Sigmoid colon (tissue), 7 donors: ENCODE results near the gene ZNHIT2. TPM values are rescaled to one million over a fixed set of nuclear protein-coding genes. Genes with fewer than 3 reads are reported as not detected.
"Not testable (repeated sequence)": the region's sequence is repeated elsewhere in the genome, so short reads cannot be mapped to it uniquely, and the experiment has no call there.

ENCODE experiments used
- DNase-seq: peaks from one replicate; pipeline ENCODE4 v3.0.0-alpha.2; 2019
- H3K27ac ChIP-seq, 4 donors: fragments of 200-600 bp; sonication (generic); one replicate each; pipeline ENCODE4 v1.5.1; 2016 to 2019; ENCODE audit warnings: mild to moderate bottlenecking in 1 of 4
- H3K27me3 ChIP-seq, 3 donors: fragments of 200-600 bp; sonication (generic); one replicate each; pipeline ENCODE4 v1.5.1; 2019; ENCODE audit warnings: mild to moderate bottlenecking in 1 of 3
- H3K36me3 ChIP-seq, 4 donors: fragments of 200-600 bp; sonication (generic); one replicate each; pipeline ENCODE4 v1.5.1; 2016 to 2019
- H3K4me1 ChIP-seq, 4 donors: fragments of 200-600 bp; sonication (generic); one replicate each; pipeline ENCODE4 v1.5.1; 2017 to 2019
- H3K4me3 ChIP-seq, 4 donors: fragments of 200-600 bp; sonication (generic); one replicate each; pipeline ENCODE4 v1.5.1; 2017 to 2019; ENCODE audit warnings: mild to moderate bottlenecking in 2 of 4, moderate library complexity in 1 of 4
- H3K9me3 ChIP-seq, 4 donors: fragments of 200-600 bp in 3 of 4; sonication (generic) in 3 of 4; one replicate each; pipeline versions ENCODE4 v1.5.1 to v1.6.1; 2013 to 2019
- CTCF ChIP-seq, 4 experiments: fragments of 450-650 bp in 3 of 4; fragments of 200-600 bp in 1 of 4; IDR thresholded peaks; one replicate each; pipeline ENCODE4 v1.5.1; 2016 to 2019; ENCODE audit warnings: antibody characterized with exemption in 4 of 4, mild to moderate bottlenecking in 3 of 4, moderate library complexity in 2 of 4
- EP300 ChIP-seq, 4 donors: sonication (generic); formaldehyde crosslinking; IDR thresholded peaks; one replicate each; pipeline ENCODE4 v1.6.1; 2017; ENCODE audit warnings: antibody characterized with exemption in 4 of 4
- POLR2A ChIP-seq, 2 donors: fragments of 450-650 bp; IDR thresholded peaks; one replicate each; pipeline ENCODE4 v1.6.1; 2016; ENCODE audit warnings: antibody characterized with exemption in 2 of 2, mild to moderate bottlenecking in 2 of 2, moderate library complexity in 2 of 2
- POLR2AphosphoS5 ChIP-seq, 4 donors: sonication (generic); formaldehyde crosslinking; IDR thresholded peaks; one replicate each; pipeline ENCODE4 v1.6.1; 2017; ENCODE audit warnings: antibody characterized with exemption in 4 of 4
- WGBS, 2 donors: extraction: QIAGEN DNeasy Blood & Tissue Kit; methylation state at CpG; one replicate each; pipeline ENCODE4 v1.1.7; 2013; 5-methylcytosine and 5-hydroxymethylcytosine counted together
- intact Hi-C: fragments of 100-400 bp; cut with DNase I; formaldehyde crosslinking; loops from one replicate; pipeline ENCODE4 v1.15.1; 2023
- polyA plus RNA-seq, 3 donors: library from polyadenylated mRNA; stranded (reverse); fragments of 200-250 nt; gene quantifications; one replicate each; pipeline ENCODE4 v1.2.3, GENCODE V29; 2013
- total RNA-seq, 4 donors: library from RNA; depleted of rRNA; stranded (reverse); fragments of >200 nt; gene quantifications; one replicate each; pipeline ENCODE4 v1.1.0, GENCODE V29; 2016
- donor health status: healthy with polysubstance abuse.
- donor health status: Bipolar disorder and iron deficiency.
- donor health status: healthy.

ZNHIT2 gene
- total and polyA plus RNA-seq, 7 donors, result 8.3 to 16.3 (median 13.6) TPM

- Histone ChIP-seq H3K27ac (peak overlapping the region in 1 of 4 donors; percentile 27), H3K9me3 (no peaks in the 10 kb centered on the region), H3K4me3 (no peak overlapping the region), H3K4me1 (peaks cover 0 to 13% (median 4%) of the 10 kb centered on the region in 4 donors), H3K36me3 (no peaks in the 10 kb centered on the region), H3K27me3 (no peaks in the 10 kb centered on the region)
- TF ChIP-seq POLR2A (IDR thresholded peaks at IDR 0.05) (no peak), EP300 (IDR thresholded peaks at IDR 0.05) (no peak), POLR2AphosphoS5 (IDR thresholded peaks at IDR 0.05) (no peak), CTCF (IDR thresholded peaks at IDR 0.05) (no peak)
- intact Hi-C loops, result no loop called here
- no peak for DNase-seq
- WGBS, 2 donors, result 63 to 68% methylated on average over 2 of the region's 2 CpGs
Measured at GRCh38 chr11:65152122-65152521, 34.6 kb upstream of the ZNHIT2 start.

- peak overlapping the region in 3 of 4 donors; percentile 7 to 65 (median 28) for H3K27ac ChIP-seq
- no peak overlapping the region for H3K4me3 ChIP-seq
- H3K9me3 ChIP-seq, result no peaks in the 10 kb centered on the region
- H3K4me1 ChIP-seq, result peaks cover 0 to 13% (median 4%) of the 10 kb centered on the region in 4 donors
- no peak for DNase-seq
- TF ChIP-seq POLR2A (IDR thresholded peaks at IDR 0.05) (no peak), EP300 (IDR thresholded peaks at IDR 0.05) (no peak), POLR2AphosphoS5 (IDR thresholded peaks at IDR 0.05) (no peak), CTCF (IDR thresholded peaks at IDR 0.05) (no peak)
- peaks cover 0 to 4% (median 0%) of the 10 kb centered on the region in 3 donors for H3K27me3 ChIP-seq
- 64 to 75% methylated on average over 3 of the region's 3 CpGs for WGBS, 2 donors
- H3K36me3 ChIP-seq, result no peaks in the 10 kb centered on the region
- intact Hi-C loops, result no loop called here
Measured at GRCh38 chr11:65151331-65151899, 33.9 kb upstream of the ZNHIT2 start.

GRCh38 chr11:65150509-65151299 lies 33.2 kb upstream of the ZNHIT2 start:
- WGBS, 2 donors, result 17 to 29% methylated on average over 12 of the region's 12 CpGs
- H3K27me3 ChIP-seq, result peaks cover 0 to 4% (median 0%) of the 10 kb centered on the region in 3 donors
- H3K36me3 ChIP-seq, result no peaks in the 10 kb centered on the region
- H3K4me1 ChIP-seq, result peaks cover 0 to 13% (median 4%) of the 10 kb centered on the region in 4 donors
- H3K9me3 ChIP-seq, result no peaks in the 10 kb centered on the region
- DNase-seq, result peak; percentile 90
- TF ChIP-seq POLR2A (IDR thresholded peaks at IDR 0.05), result no peak
- TF ChIP-seq POLR2AphosphoS5 (IDR thresholded peaks at IDR 0.05), result no peak
- no peak for TF ChIP-seq CTCF (IDR thresholded peaks at IDR 0.05)
- TF ChIP-seq EP300 (IDR thresholded peaks at IDR 0.05), result no peak
- no peak overlapping the region for H3K4me3 ChIP-seq
- intact Hi-C loops, result no loop called here
- H3K27ac ChIP-seq, result peak overlapping the region; percentile 7 to 65 (median 40)

GRCh38 chr11:65150131-65150508 lies 32.6 kb upstream of the ZNHIT2 start:
- H3K9me3 ChIP-seq, H3K36me3 ChIP-seq, H3K27me3 ChIP-seq, DNase-seq, intact Hi-C loops, H3K4me3 ChIP-seq: not testable (repeated sequence)
- 77 to 84% methylated on average over 10 of the region's 10 CpGs for WGBS, 2 donors
- Histone ChIP-seq H3K4me1 (peaks cover 0 to 13% (median 4%) of the 10 kb centered on the region in 4 donors), H3K27ac (peak overlapping the region in 3 of 4 donors; percentile 28 to 65 (median 51))

- no peak overlapping the region for H3K27ac ChIP-seq
- 89 to 91% methylated on average over 5 of the region's 5 CpGs for WGBS, 2 donors
- H3K36me3 ChIP-seq, result no peaks in the 10 kb centered on the region
- no peaks in the 10 kb centered on the region for H3K9me3 ChIP-seq
- DNase-seq, result no peak
- no peak for TF ChIP-seq POLR2A (IDR thresholded peaks at IDR 0.05)
- no peak for TF ChIP-seq EP300 (IDR thresholded peaks at IDR 0.05)
- no peak for TF ChIP-seq POLR2AphosphoS5 (IDR thresholded peaks at IDR 0.05)
- no peak for TF ChIP-seq CTCF (IDR thresholded peaks at IDR 0.05)
- intact Hi-C loops, result no loop called here
- peaks cover 0 to 4% (median 0%) of the 10 kb centered on the region in 3 donors for H3K27me3 ChIP-seq
- peaks cover 0 to 13% (median 4%) of the 10 kb centered on the region in 4 donors for H3K4me1 ChIP-seq
- no peak overlapping the region for H3K4me3 ChIP-seq
Measured at GRCh38 chr11:65148657-65149056, 31.2 kb upstream of the ZNHIT2 start.
